Measurements from ENCODE around the gene EPHA4. TPM values are rescaled to one million over a fixed set of nuclear protein-coding genes. Genes with fewer than 3 reads are reported as not detected.

Gene EPHA4
- total RNA-seq, 3 donors from 2014 or later = 21.4 to 36.8 (median 21.9) TPM

DNA sequence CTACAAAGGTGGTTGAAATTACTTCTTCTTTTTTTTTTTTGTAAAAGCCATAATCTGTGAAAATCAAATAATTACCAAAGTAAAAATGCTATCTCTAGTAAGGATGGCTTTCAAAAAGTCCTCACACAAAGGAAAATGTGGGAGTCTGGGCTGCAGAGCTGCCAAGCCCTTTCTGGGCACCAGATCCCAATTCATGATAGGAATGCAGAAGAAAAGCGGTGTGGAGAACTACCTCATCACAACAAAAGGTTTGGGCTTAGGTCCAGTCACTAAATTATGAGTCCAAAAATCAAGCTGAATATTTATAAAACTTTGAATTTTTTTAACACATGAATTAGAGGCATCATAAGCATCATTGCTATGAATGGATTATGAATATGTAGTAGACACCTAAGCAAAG is 30.8 kb upstream of the EPHA4 start:
- TF ChIP-seq, protein P1, sequence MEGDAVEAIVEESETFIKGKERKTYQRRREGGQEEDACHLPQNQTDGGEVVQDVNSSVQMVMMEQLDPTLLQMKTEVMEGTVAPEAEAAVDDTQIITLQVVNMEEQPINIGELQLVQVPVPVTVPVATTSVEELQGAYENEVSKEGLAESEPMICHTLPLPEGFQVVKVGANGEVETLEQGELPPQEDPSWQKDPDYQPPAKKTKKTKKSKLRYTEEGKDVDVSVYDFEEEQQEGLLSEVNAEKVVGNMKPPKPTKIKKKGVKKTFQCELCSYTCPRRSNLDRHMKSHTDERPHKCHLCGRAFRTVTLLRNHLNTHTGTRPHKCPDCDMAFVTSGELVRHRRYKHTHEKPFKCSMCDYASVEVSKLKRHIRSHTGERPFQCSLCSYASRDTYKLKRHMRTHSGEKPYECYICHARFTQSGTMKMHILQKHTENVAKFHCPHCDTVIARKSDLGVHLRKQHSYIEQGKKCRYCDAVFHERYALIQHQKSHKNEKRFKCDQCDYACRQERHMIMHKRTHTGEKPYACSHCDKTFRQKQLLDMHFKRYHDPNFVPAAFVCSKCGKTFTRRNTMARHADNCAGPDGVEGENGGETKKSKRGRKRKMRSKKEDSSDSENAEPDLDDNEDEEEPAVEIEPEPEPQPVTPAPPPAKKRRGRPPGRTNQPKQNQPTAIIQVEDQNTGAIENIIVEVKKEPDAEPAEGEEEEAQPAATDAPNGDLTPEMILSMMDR (IDR thresholded peaks at IDR 0.05) = no peak
- ATAC-seq (no peak), DNase-seq (no peak)
- intact Hi-C loops (cut with DNase I, micrococcal nuclease) = no loop called here
- Histone ChIP-seq H3K9me3 (no peaks in the 10 kb centered on the region), H3K4me1 (ENCODE audit: low read depth) (no peaks in the 10 kb centered on the region), H3K4me3 (no peak overlapping the region), H3K36me3 (ENCODE audit: low read depth) (no peaks in the 10 kb centered on the region)

DNA sequence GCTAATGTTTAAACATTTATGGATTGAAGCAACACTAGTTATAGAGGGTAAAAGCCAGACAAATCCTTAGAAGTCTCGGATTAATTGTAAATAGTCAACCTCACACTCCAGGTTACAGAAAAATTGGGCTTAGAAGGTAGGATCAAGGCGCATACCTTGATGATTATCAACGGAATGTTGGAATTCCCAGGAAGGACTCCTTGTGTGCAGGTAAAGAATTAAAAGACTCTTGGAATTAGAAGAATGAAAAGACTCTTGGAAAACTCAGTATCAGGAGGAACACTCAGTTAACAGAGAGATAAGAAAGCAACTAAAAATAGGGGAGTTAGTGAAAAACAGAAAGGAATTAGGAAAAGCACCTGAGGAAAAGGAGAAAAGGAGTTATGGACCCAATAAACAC is 29.3 kb upstream of the EPHA4 start:
- ATAC-seq (no peak), DNase-seq (no peak)
- Histone ChIP-seq H3K36me3 (ENCODE audit: low read depth) (no peaks in the 10 kb centered on the region), H3K9me3 (no peaks in the 10 kb centered on the region), H3K4me1 (ENCODE audit: low read depth) (no peaks in the 10 kb centered on the region), H3K4me3 (no peak overlapping the region)
- intact Hi-C loops (cut with DNase I, micrococcal nuclease) = no loop called here
- TF ChIP-seq, protein P1 (IDR thresholded peaks at IDR 0.05) = no peak

DNA sequence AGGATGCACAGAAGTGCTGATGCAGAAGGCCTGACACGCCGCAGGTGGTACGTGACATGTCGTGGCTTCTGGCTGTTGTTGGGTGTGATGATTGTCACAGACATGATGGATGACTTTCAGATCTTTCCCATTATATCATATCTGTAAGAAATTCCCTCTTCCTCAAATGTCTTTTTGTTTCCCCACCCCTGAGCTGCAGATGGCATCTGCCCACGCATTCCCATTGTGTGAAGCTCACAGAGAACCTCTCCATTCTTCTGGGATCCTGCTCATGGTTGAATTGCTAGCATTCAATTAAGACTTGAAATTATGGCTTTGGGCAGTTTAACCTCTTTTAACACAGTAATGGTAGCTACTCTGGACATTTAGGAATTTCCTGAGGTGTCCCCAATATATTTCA is 28.3 kb upstream of the EPHA4 start:
- Histone ChIP-seq H3K4me1 (ENCODE audit: low read depth) (no peaks in the 10 kb centered on the region), H3K9me3 (no peaks in the 10 kb centered on the region), H3K4me3 (no peak overlapping the region), H3K36me3 (ENCODE audit: low read depth) (no peaks in the 10 kb centered on the region)
- DNase-seq (no peak), ATAC-seq (no peak)
- TF ChIP-seq, protein P1 (IDR thresholded peaks at IDR 0.05) = no peak
- intact Hi-C loops (cut with DNase I, micrococcal nuclease) = no loop called here

DNA sequence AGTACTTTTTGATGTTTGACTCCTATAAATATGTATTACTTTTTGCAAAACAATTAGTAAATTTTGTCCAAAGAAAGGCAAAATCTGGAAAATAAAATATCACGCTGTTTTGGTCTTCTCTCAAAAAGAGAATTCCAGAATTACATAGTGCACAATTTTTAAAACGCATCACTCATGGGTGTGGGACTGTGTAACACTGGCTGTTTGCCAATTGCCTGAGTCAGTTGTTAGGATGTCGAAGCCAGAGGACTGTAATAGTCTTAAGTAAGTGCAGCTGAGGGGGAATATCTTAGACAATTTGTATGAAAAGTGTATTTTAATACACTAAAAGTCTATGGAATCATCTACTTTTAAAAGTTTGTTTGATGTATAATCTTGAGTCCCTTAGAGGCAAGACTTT is 24.1 kb upstream of the EPHA4 start:
- no peak overlapping the region for H3K4me3 ChIP-seq
- intact Hi-C loops (cut with DNase I, micrococcal nuclease) = no loop called here
- TF ChIP-seq, protein P1 (IDR thresholded peaks at IDR 0.05) = no peak
- H3K4me1 ChIP-seq (ENCODE audit: low read depth) = no peaks in the 10 kb centered on the region
- ATAC-seq = no peak
- no peak for DNase-seq
- H3K9me3 ChIP-seq = no peaks in the 10 kb centered on the region
- no peaks in the 10 kb centered on the region for H3K36me3 ChIP-seq (ENCODE audit: low read depth)

DNA sequence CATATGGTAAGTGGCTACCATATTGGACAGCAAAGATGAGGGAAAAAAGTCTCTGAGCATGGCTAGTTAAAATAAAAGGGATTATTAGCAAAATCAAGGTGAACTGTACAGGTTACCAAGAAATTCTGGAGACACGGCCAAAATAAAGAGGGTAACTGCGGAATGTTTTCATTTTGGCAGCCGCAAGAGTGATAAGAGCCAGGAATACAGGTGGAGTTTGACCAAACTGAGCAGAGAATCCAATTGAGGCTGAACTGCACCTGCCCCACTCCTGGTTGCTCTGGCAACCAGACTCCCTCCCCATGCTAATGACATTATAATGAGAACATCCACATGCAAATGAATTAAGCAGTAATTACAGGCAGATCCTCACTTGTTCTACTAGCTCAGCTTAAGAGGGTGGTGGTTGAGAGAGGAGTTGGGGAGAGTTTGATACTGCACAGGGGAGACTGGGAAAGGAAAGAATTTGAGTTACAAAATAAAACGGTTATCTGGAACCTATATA is 18.8 kb upstream of the EPHA4 start:
- intact Hi-C loops (cut with DNase I, micrococcal nuclease) = no loop called here
- no peaks in the 10 kb centered on the region for H3K36me3 ChIP-seq (ENCODE audit: low read depth)
- TF ChIP-seq, protein P1 (IDR thresholded peaks at IDR 0.05) = no peak
- ATAC-seq = no peak
- DNase-seq = no peak
- no peaks in the 10 kb centered on the region for H3K4me1 ChIP-seq (ENCODE audit: low read depth)
- no peaks in the 10 kb centered on the region for H3K9me3 ChIP-seq
- no peak overlapping the region for H3K4me3 ChIP-seq

DNA sequence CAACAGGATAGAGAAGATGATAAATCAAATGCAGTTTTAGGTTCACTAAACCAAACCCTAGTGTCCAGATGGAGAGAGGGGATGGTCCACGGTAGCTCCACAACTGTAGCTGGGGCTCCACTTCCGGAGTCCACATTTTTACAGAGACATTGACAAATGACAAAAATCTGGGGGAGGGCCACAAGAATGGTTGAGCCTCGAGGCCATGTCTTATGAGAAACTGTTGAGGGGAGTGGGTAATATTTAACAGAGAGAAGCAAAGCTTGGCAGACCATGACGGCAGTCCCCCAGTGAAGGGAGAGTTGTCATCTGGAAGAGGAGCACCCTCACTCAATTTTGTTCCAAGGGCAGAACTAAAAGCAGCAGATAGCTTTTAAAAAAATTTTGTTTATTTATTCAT is 17.6 kb upstream of the EPHA4 start:
- no peak for DNase-seq
- no peaks in the 10 kb centered on the region for H3K9me3 ChIP-seq
- TF ChIP-seq, protein P1 (IDR thresholded peaks at IDR 0.05) = no peak
- intact Hi-C loops (cut with DNase I, micrococcal nuclease) = no loop called here
- H3K4me3 ChIP-seq = no peak overlapping the region
- H3K4me1 ChIP-seq (ENCODE audit: low read depth) = no peaks in the 10 kb centered on the region
- H3K36me3 ChIP-seq (ENCODE audit: low read depth) = no peaks in the 10 kb centered on the region
- ATAC-seq = no peak

Measured in mucosa of descending colon (tissue), 3 donors.